Measurements from ENCODE around the gene NRXN3.

The NRXN3 gene

GRCh38 chr14:79605849-79606248 lies 1435.7 kb downstream of the NRXN3 start:
- Histone ChIP-seq H3K4me1 (ENCODE audit: control insufficient read depth, insufficient read depth, low read length) (no peaks in the 10 kb centered on the region), H3K9me3 (replicated peaks; ENCODE audit: low read length) (no peaks in the 10 kb centered on the region), H3K4me3 (ENCODE audit: low read length) (no peak overlapping the region), H3K4me2 (ENCODE audit: low read length) (no peak overlapping the region), H3K36me3 (ENCODE audit: insufficient read depth, low read length) (no peaks in the 10 kb centered on the region), H3K9ac (ENCODE audit: low read depth, low read length) (no peak overlapping the region), H3K27me3 (ENCODE audit: control insufficient read depth, insufficient read depth, low read length) (no peaks in the 10 kb centered on the region)

GRCh38 chr14:79608446-79608845 lies 1438.3 kb downstream of the NRXN3 start:
- H3K9ac ChIP-seq (ENCODE audit: low read depth, low read length), result no peak overlapping the region
- H3K4me3 ChIP-seq (ENCODE audit: low read length), result no peak overlapping the region
- H3K4me2 ChIP-seq (ENCODE audit: low read length), result no peak overlapping the region
- H3K36me3 ChIP-seq (ENCODE audit: insufficient read depth, low read length), result no peaks in the 10 kb centered on the region
- H3K27me3 ChIP-seq (ENCODE audit: control insufficient read depth, insufficient read depth, low read length), result no peaks in the 10 kb centered on the region
- H3K9me3 ChIP-seq (replicated peaks; ENCODE audit: low read length), result no peaks in the 10 kb centered on the region
- H3K4me1 ChIP-seq (ENCODE audit: control insufficient read depth, insufficient read depth, low read length), result no peaks in the 10 kb centered on the region

GRCh38 chr14:79613625-79614024 lies 1443.5 kb downstream of the NRXN3 start:
- Histone ChIP-seq H3K36me3 (ENCODE audit: insufficient read depth, low read length) (no peaks in the 10 kb centered on the region), H3K4me1 (ENCODE audit: control insufficient read depth, insufficient read depth, low read length) (no peaks in the 10 kb centered on the region), H3K9ac (ENCODE audit: low read depth, low read length) (no peak overlapping the region), H3K27me3 (ENCODE audit: control insufficient read depth, insufficient read depth, low read length) (no peaks in the 10 kb centered on the region), H3K4me2 (ENCODE audit: low read length) (no peak overlapping the region), H3K4me3 (ENCODE audit: low read length) (no peak overlapping the region), H3K9me3 (replicated peaks; ENCODE audit: low read length) (no peaks in the 10 kb centered on the region)

- H3K27me3 ChIP-seq (ENCODE audit: control insufficient read depth, insufficient read depth, low read length), result no peaks in the 10 kb centered on the region
- no peak overlapping the region for H3K4me3 ChIP-seq (ENCODE audit: low read length)
- H3K36me3 ChIP-seq (ENCODE audit: insufficient read depth, low read length), result no peaks in the 10 kb centered on the region
- no peaks in the 10 kb centered on the region for H3K4me1 ChIP-seq (ENCODE audit: control insufficient read depth, insufficient read depth, low read length)
- no peak overlapping the region for H3K4me2 ChIP-seq (ENCODE audit: low read length)
- H3K9ac ChIP-seq (ENCODE audit: low read depth, low read length), result no peak overlapping the region
- H3K9me3 ChIP-seq (replicated peaks; ENCODE audit: low read length), result no peaks in the 10 kb centered on the region
These were observed 1444.3 kb downstream of the NRXN3 start for GRCh38 chr14:79614448-79614847.

- H3K4me2 ChIP-seq (ENCODE audit: low read length), result no peak overlapping the region
- H3K9me3 ChIP-seq (replicated peaks; ENCODE audit: low read length), result no peaks in the 10 kb centered on the region
- no peaks in the 10 kb centered on the region for H3K4me1 ChIP-seq (ENCODE audit: control insufficient read depth, insufficient read depth, low read length)
- H3K36me3 ChIP-seq (ENCODE audit: insufficient read depth, low read length), result no peaks in the 10 kb centered on the region
- no peaks in the 10 kb centered on the region for H3K27me3 ChIP-seq (ENCODE audit: control insufficient read depth, insufficient read depth, low read length)
- H3K4me3 ChIP-seq (ENCODE audit: low read length), result no peak overlapping the region
- no peak overlapping the region for H3K9ac ChIP-seq (ENCODE audit: low read depth, low read length)
These were observed 1456.9 kb downstream of the NRXN3 start for GRCh38 chr14:79627058-79627457.

- Histone ChIP-seq H3K9me3 (replicated peaks; ENCODE audit: low read length) (no peaks in the 10 kb centered on the region), H3K4me3 (ENCODE audit: low read length) (no peak overlapping the region), H3K4me2 (ENCODE audit: low read length) (no peak overlapping the region), H3K36me3 (ENCODE audit: insufficient read depth, low read length) (no peaks in the 10 kb centered on the region), H3K9ac (ENCODE audit: low read depth, low read length) (no peak overlapping the region), H3K27me3 (ENCODE audit: control insufficient read depth, insufficient read depth, low read length) (no peaks in the 10 kb centered on the region), H3K4me1 (ENCODE audit: control insufficient read depth, insufficient read depth, low read length) (no peaks in the 10 kb centered on the region)
These were observed 1459.5 kb downstream of the NRXN3 start for GRCh38 chr14:79629411-79630287.

- Histone ChIP-seq H3K36me3 (ENCODE audit: insufficient read depth, low read length) (no peaks in the 10 kb centered on the region), H3K4me2 (ENCODE audit: low read length) (no peak overlapping the region), H3K4me3 (ENCODE audit: low read length) (no peak overlapping the region), H3K9me3 (replicated peaks; ENCODE audit: low read length) (no peaks in the 10 kb centered on the region), H3K4me1 (ENCODE audit: control insufficient read depth, insufficient read depth, low read length) (no peaks in the 10 kb centered on the region), H3K27me3 (ENCODE audit: control insufficient read depth, insufficient read depth, low read length) (no peaks in the 10 kb centered on the region), H3K9ac (ENCODE audit: low read depth, low read length) (no peak overlapping the region)
These were observed 1460.3 kb downstream of the NRXN3 start for GRCh38 chr14:79630288-79630960.

- H3K4me1 ChIP-seq (ENCODE audit: control insufficient read depth, insufficient read depth, low read length), result no peaks in the 10 kb centered on the region
- H3K36me3 ChIP-seq (ENCODE audit: insufficient read depth, low read length), result no peaks in the 10 kb centered on the region
- H3K27me3 ChIP-seq (ENCODE audit: control insufficient read depth, insufficient read depth, low read length), result no peaks in the 10 kb centered on the region
- H3K4me3 ChIP-seq (ENCODE audit: low read length), result no peak overlapping the region
- no peaks in the 10 kb centered on the region for H3K9me3 ChIP-seq (replicated peaks; ENCODE audit: low read length)
- no peak overlapping the region for H3K4me2 ChIP-seq (ENCODE audit: low read length)
- no peak overlapping the region for H3K9ac ChIP-seq (ENCODE audit: low read depth, low read length)
These were observed 1461.1 kb downstream of the NRXN3 start for GRCh38 chr14:79631276-79631675.

- Histone ChIP-seq H3K27me3 (ENCODE audit: control insufficient read depth, insufficient read depth, low read length) (no peaks in the 10 kb centered on the region), H3K4me3 (ENCODE audit: low read length) (no peak overlapping the region)
These were observed 1468.6 kb downstream of the NRXN3 start for GRCh38 chr14:79638672-79639266.

GRCh38 chr14:79639613-79640012 lies 1469.4 kb downstream of the NRXN3 start:
- Histone ChIP-seq H3K4me3 (ENCODE audit: low read length) (no peak overlapping the region), H3K27me3 (ENCODE audit: control insufficient read depth, insufficient read depth, low read length) (no peaks in the 10 kb centered on the region), H3K36me3 (ENCODE audit: insufficient read depth, low read length) (no peaks in the 10 kb centered on the region), H3K4me2 (ENCODE audit: low read length) (no peak overlapping the region), H3K4me1 (ENCODE audit: control insufficient read depth, insufficient read depth, low read length) (no peaks in the 10 kb centered on the region), H3K9me3 (replicated peaks; ENCODE audit: low read length) (no peaks in the 10 kb centered on the region), H3K9ac (ENCODE audit: low read depth, low read length) (no peak overlapping the region)

More at GRCh38 chr14:79638672-79639266, 1468.6 kb downstream of the NRXN3 start:
- H3K4me2 ChIP-seq (ENCODE audit: low read length), result no peak overlapping the region
- H3K4me1 ChIP-seq (ENCODE audit: control insufficient read depth, insufficient read depth, low read length), result no peaks in the 10 kb centered on the region
- no peaks in the 10 kb centered on the region for H3K36me3 ChIP-seq (ENCODE audit: insufficient read depth, low read length)
- no peaks in the 10 kb centered on the region for H3K9me3 ChIP-seq (replicated peaks; ENCODE audit: low read length)
- no peak overlapping the region for H3K9ac ChIP-seq (ENCODE audit: low read depth, low read length)

- Histone ChIP-seq H3K27me3 (ENCODE audit: control insufficient read depth, insufficient read depth, low read length) (no peaks in the 10 kb centered on the region), H3K9me3 (replicated peaks; ENCODE audit: low read length) (no peaks in the 10 kb centered on the region), H3K9ac (ENCODE audit: low read depth, low read length) (no peak overlapping the region), H3K4me1 (ENCODE audit: control insufficient read depth, insufficient read depth, low read length) (no peaks in the 10 kb centered on the region), H3K4me3 (ENCODE audit: low read length) (no peak overlapping the region), H3K36me3 (ENCODE audit: insufficient read depth, low read length) (no peaks in the 10 kb centered on the region), H3K4me2 (ENCODE audit: low read length) (no peak overlapping the region)
These were observed 1471.2 kb downstream of the NRXN3 start for GRCh38 chr14:79641371-79641770.
